ENCODE measurements around the gene PRSS22.

PRSS22 gene

DNA sequence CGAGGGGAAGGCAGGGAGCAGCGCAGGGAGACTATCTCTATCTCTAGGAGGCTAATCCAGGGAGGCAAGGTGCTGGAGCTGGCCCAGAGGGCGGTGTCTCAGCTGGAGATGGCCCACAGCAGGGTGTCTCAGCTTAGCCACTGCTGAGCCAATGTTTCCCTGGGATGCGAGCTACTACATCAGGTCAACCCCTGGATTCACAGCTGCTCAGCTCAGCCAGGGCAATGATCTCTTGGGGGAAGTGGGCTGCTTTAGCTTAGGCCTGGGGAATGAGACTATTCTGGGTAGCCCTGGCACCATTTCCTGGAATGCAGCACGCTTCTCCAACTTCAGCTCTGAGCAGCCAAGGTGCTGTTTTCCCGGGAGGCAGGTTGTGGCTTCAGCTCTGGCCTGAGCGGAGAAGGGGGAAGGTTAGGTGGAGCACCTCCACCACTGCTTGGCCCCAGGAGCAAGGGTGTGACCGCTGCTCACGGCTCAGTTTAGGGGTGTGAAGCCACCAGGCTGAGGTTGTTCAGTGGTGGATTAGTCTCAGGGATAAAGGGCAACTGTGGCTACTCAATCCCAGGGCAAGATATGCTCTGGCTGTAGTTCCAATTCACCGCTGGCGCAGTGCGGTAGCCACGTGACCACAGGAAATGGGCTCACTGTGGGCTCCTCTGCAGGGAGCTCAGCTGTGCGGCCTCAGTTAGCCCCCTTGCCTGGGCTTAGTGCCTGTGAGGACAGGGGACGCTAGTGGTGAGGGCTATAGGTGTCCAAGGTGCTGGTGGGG lies 46.1 kb downstream of the PRSS22 start:
- Mint-ChIP-seq H3K4me1 (no peaks in the 10 kb centered on the region), H3K27ac (no peak overlapping the region), H3K4me3 (no peak overlapping the region), H3K9me3 (peaks cover 2 to 4% of the 10 kb centered on the region in 2 donors), H3K36me3 (peaks cover 0 to 2% of the 10 kb centered on the region in 2 donors), H3K27me3 (peaks cover 45 to 53% of the 10 kb centered on the region in 2 donors)
- no peak for ATAC-seq (replicated peaks)
- no peak for DNase-seq

DNA sequence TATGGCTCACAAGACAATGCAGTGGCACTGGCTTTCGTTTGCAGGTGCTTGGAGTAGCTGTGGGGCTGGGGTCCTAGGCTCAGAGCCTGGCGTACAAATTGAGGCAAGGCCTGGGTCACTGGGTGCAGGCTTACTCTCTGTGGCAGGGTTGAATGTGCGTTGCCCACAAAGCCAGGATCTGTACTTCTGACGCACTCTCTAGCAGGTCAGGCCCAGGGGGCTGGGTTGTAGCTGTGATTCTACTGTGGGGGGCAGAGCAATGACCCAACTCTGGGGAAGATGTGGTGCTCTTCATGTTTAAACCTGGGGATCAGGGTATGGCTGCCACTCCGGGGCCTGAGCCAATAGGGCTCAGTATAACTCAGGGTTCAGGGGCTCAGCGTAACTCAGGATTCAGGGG lies 47.3 kb downstream of the PRSS22 start:
- Mint-ChIP-seq H3K36me3 (peaks cover 0 to 2% of the 10 kb centered on the region in 2 donors), H3K27ac (no peak overlapping the region), H3K4me1 (no peaks in the 10 kb centered on the region), H3K4me3 (no peak overlapping the region), H3K9me3 (peaks cover 2 to 4% of the 10 kb centered on the region in 2 donors), H3K27me3 (peaks cover 54 to 63% of the 10 kb centered on the region in 2 donors)
- DNase-seq (no peak), ATAC-seq (replicated peaks) (no peak)

DNA sequence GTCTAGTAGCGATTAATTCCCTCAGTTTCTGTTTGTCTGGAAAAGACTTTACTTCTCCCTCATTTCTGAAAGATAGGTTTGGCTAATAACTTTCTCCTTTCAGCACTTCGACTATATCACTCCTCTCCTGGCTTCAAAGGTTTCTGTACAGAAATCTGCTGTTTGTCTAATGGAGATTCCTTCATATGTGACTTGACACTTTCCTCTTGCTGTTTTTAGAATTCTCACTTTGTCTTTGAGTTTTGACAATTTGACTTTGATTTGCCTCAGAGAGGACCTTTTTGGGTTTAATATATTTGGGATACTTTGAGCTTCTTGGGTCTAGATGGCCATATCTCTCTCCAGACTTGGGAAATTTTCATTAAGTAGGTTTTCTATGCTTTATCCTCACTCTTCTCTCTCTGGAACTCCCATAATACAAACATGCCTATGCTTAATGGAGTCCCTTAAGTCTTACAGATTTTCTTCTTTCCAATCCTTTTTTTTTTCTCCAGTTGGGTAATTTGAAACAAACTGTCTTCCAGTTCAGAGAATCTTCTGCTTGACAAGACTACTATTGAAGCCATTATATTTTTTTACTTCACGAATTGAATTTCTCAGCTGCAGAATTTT lies 48.7 kb downstream of the PRSS22 start:
- Mint-ChIP-seq H3K4me1 (no peaks in the 10 kb centered on the region), H3K36me3 (peaks cover 0 to 2% of the 10 kb centered on the region in 2 donors), H3K27ac (no peak overlapping the region), H3K9me3 (peaks cover 2 to 8% of the 10 kb centered on the region in 2 donors), H3K27me3 (peaks cover 60 to 77% of the 10 kb centered on the region in 2 donors), H3K4me3 (no peak overlapping the region)
- DNase-seq (no peak), ATAC-seq (replicated peaks) (no peak)

DNA sequence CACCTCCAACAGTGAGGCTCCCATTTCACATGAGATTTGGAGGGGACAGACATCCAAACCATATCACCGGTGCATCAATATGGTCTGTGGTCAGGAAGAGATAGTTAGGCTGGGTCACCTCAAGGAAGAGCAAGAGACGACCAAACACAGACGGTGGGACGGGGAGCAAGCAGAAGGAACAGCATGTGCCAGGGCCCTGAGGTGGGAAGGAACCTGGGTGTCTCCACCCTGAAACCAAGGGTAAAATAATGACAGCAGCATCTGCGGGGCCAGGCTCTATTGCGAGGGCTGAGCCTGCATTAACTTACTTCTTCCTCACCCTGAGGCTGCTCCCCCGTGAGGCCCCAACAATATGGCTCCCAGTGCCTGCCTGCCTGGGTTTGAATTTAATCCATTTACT lies 49.8 kb downstream of the PRSS22 start:
- peaks cover 67 to 85% of the 10 kb centered on the region in 2 donors for H3K27me3 Mint-ChIP-seq
- ATAC-seq (replicated peaks), result no peak
- peaks cover 6 to 15% of the 10 kb centered on the region in 2 donors for H3K9me3 Mint-ChIP-seq
- no peak overlapping the region for H3K4me3 Mint-ChIP-seq
- DNase-seq, result no peak
- no peak overlapping the region for H3K27ac Mint-ChIP-seq
- no peaks in the 10 kb centered on the region for H3K4me1 Mint-ChIP-seq
- peaks cover 0 to 2% of the 10 kb centered on the region in 2 donors for H3K36me3 Mint-ChIP-seq

DNA sequence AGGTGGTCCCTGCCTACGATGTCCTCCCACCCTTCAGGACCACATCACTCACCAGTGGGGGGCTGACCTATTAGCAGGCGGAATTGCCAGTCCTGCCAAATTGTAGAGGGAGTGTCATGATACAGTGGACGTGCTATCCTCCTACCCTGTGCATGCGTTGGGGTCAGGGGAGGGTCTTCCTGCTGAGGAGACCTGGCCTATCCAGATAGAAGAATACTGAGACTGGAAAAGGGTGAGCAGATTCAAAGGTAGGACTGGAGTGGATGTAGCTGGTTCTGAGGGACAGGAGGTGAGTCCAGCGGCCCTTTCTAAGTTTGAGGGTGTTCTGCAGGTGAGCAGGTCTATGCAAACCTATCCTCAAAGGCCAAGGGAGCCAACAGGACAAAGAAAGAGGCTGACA lies 51.7 kb downstream of the PRSS22 start:
- no peak for ATAC-seq (replicated peaks)
- H3K9me3 Mint-ChIP-seq, result peaks cover 7 to 15% of the 10 kb centered on the region in 2 donors
- peaks cover 0 to 2% of the 10 kb centered on the region in 2 donors for H3K36me3 Mint-ChIP-seq
- H3K27ac Mint-ChIP-seq, result no peak overlapping the region
- no peak overlapping the region for H3K4me3 Mint-ChIP-seq
- H3K27me3 Mint-ChIP-seq, result peaks cover 64 to 71% of the 10 kb centered on the region in 2 donors
- no peak for DNase-seq
- H3K4me1 Mint-ChIP-seq, result no peaks in the 10 kb centered on the region

DNA sequence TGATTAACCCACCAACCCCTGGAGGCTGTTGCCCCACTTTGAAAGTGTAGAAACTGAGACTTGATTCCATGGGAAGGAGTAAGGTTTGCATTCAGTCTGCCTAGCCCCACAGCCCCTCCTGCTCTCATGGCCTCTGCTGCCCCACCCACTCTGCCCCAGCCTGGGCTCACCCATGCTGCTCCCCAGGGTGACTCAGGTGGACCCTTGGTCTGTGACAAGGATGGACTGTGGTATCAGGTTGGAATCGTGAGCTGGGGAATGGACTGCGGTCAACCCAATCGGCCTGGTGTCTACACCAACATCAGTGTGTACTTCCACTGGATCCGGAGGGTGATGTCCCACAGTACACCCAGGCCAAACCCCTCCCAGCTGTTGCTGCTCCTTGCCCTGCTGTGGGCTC lies 53.2 kb downstream of the PRSS22 start:
- H3K9me3 Mint-ChIP-seq, result peaks cover 7 to 15% of the 10 kb centered on the region in 2 donors
- DNase-seq (no peak), ATAC-seq (replicated peaks) (no peak)
- no peaks in the 10 kb centered on the region for H3K4me1 Mint-ChIP-seq
- H3K27me3 Mint-ChIP-seq, result peaks cover 55 to 58% of the 10 kb centered on the region in 2 donors
- peaks cover 0 to 2% of the 10 kb centered on the region in 2 donors for H3K36me3 Mint-ChIP-seq
- no peak overlapping the region for H3K27ac Mint-ChIP-seq
- no peak overlapping the region for H3K4me3 Mint-ChIP-seq

DNA sequence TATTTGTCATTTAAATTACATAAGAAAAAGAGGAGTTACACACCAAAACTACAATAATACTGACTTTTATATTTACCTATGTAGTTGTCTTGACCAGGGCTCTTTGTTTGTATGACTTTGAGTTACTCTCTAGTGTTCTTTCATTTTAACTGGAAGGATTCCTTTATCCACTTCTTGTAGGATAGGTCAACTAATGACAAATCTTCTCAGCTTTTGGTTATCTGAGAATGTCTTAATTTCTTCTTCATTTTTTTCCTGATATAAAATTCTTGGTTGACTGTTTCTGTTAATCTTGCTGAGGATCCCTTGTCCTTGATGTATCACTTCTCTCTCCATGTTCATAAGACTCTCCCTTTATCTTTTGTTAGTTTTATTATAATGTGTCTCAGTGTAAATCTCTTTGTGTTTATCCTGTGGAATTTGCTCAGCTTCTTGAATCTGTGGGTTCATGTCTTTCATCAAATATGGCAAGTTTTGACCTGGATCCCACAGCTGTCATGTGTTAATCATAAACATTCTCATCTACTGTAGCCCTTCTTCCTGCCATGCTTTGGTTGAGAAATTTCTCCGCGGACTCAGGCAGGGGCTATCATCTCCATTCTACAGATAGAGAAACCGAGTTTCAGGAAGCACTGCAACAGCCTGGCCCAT lies 54.3 kb downstream of the PRSS22 start:
- Mint-ChIP-seq H3K27me3 (peaks cover 53 to 55% of the 10 kb centered on the region in 2 donors), H3K36me3 (peaks cover 0 to 2% of the 10 kb centered on the region in 2 donors)

More for the DNA sequence above, 54.3 kb downstream of the PRSS22 start:
- Mint-ChIP-seq H3K4me3 (no peak overlapping the region), H3K4me1 (no peaks in the 10 kb centered on the region), H3K27ac (no peak overlapping the region), H3K9me3 (peaks cover 6 to 10% of the 10 kb centered on the region in 2 donors)
- ATAC-seq (replicated peaks) (no peak), DNase-seq (no peak)
